Kidney (tissue), 14 donors: ENCODE results near the gene CHRM2. TPM values are rescaled to one million over a fixed set of nuclear protein-coding genes. Genes with fewer than 3 reads are reported as not detected.

Experiments
- DNase-seq, 5 donors: peaks; one replicate each; pipeline ENCODE4 v3.0.0-alpha.2; 2013 to 2020
- FAIRE-seq: peaks from 2 replicates; lab custom pipeline; 2012; peaks lifted over from hg19 to GRCh38; lab: Jason Lieb, UNC
- H3K27ac ChIP-seq, 2 donors: one replicate each; pipeline ENCODE4 v1.7.0; 2013; ENCODE audit warnings: low read depth in 2 of 2, low read length in 2 of 2, inconsistent platforms in 1 of 2
- H3K27me3 ChIP-seq: one replicate; pipeline ENCODE4 v1.7.1; 2013; ENCODE audit warnings: low read length, inconsistent platforms; ENCODE audit not compliant: control insufficient read depth, insufficient read depth
- H3K36me3 ChIP-seq, 3 donors: one replicate each; pipeline versions ENCODE4 v1.7.0 to v1.7.1; 2013; ENCODE audit warnings: low read length in 3 of 3, control low read depth in 1 of 3, inconsistent platforms in 1 of 3; ENCODE audit not compliant: insufficient read depth in 3 of 3, control insufficient read depth in 2 of 3
- H3K4me1 ChIP-seq, 3 donors: one replicate each; pipeline versions ENCODE4 v1.7.0 to v1.7.1; 2013; ENCODE audit warnings: low read length in 3 of 3, inconsistent platforms in 1 of 3, low read depth in 1 of 3; ENCODE audit not compliant: control insufficient read depth in 2 of 3, insufficient read depth in 2 of 3
- H3K4me3 ChIP-seq, 3 donors: one replicate each; pipeline versions ENCODE4 v1.7.0 to v1.8.1; 2013; ENCODE audit warnings: low read length in 3 of 3, control low read depth in 1 of 3, inconsistent platforms in 1 of 3
- H3K9ac ChIP-seq, 3 donors: one replicate each; pipeline versions ENCODE4 v1.7.0 to v1.7.1; 2013; ENCODE audit warnings: low read length in 3 of 3, control low read depth in 1 of 3, inconsistent platforms in 1 of 3
- H3K9me3 ChIP-seq, 3 donors: one replicate each; pipeline versions ENCODE4 v1.7.0 to v1.7.1; 2013; ENCODE audit warnings: low read length in 3 of 3, control low read depth in 1 of 3, inconsistent platforms in 1 of 3; ENCODE audit not compliant: control insufficient read depth in 2 of 3, insufficient read depth in 1 of 3
- intact Hi-C: fragments of 100-400 bp; cut with DNase I; formaldehyde crosslinking; loops from one replicate; pipeline ENCODE4 v1.11.1; 2022
- polyA plus RNA-seq: library from polyadenylated mRNA; stranded (reverse); fragments of 350-450 nt; fragmentation: Illumina TruSeq; extraction: RNeasy Lipid Tissue Mini Kit (QIAGEN cat#74804); gene quantifications from one replicate; pipeline ENCODE4 v1.2.3, GENCODE V29; 2014; ENCODE audit warnings: low read depth, low replicate concordance; ENCODE audit not compliant: insufficient read depth
- total RNA-seq: library from RNA; stranded (reverse); fragmentation: NEBNext Ultra II Directional; extraction: Animal tissue kit (Norgen Biotek cat#: 25700); gene quantifications from one replicate; pipeline ENCODE4 v1.2.1, GENCODE V29; 2021
- TF ChIP-seq, protein P1 (sequence below): IDR thresholded peaks from 3 replicates; pipeline ENCODE4 v1.5.1; 2012; ENCODE audit warnings: mild to moderate bottlenecking, moderate library complexity, borderline replicate concordance; ENCODE audit not compliant: insufficient read depth; ENCODE audit errors: extremely low read depth
- donor health status: control.
- donor health status: control.
- donor health status: control.
- donor health status: control.
- donor health status: control.
- donor health status: DM: yes; HTN: yes; CAD: no.
- donor health status: Normal renal cell carcinoma (clear cell type).

Gene CHRM2
- total and polyA plus RNA-seq, 2 donors from 2014 or later: not detected

DNA sequence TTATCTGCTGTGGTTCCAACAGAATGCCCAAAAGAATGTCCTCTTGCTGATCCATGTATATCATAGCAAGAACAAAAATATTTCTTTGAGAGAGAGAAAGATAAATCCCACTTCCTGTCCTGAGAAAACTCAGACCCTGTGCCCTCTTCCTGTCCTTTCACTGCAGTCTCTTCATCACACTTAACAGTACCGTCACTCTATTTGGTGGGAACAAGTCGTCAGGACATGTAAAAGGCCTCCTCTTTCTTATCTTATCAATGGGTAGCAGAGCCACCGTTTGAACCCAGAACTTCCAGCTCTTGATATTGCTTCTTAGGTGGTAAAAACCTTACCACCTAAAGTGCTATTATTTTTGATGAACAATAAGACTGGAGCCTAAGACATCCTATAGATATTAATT is 43.9 kb downstream of the CHRM2 start:
- H3K4me3 ChIP-seq: no peak overlapping the region
- H3K36me3 ChIP-seq: no peaks in the 10 kb centered on the region
- H3K27ac ChIP-seq: no peak overlapping the region
- no peak for DNase-seq
- H3K9ac ChIP-seq: no peak overlapping the region
- TF ChIP-seq, protein P1, sequence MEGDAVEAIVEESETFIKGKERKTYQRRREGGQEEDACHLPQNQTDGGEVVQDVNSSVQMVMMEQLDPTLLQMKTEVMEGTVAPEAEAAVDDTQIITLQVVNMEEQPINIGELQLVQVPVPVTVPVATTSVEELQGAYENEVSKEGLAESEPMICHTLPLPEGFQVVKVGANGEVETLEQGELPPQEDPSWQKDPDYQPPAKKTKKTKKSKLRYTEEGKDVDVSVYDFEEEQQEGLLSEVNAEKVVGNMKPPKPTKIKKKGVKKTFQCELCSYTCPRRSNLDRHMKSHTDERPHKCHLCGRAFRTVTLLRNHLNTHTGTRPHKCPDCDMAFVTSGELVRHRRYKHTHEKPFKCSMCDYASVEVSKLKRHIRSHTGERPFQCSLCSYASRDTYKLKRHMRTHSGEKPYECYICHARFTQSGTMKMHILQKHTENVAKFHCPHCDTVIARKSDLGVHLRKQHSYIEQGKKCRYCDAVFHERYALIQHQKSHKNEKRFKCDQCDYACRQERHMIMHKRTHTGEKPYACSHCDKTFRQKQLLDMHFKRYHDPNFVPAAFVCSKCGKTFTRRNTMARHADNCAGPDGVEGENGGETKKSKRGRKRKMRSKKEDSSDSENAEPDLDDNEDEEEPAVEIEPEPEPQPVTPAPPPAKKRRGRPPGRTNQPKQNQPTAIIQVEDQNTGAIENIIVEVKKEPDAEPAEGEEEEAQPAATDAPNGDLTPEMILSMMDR: no peak
- intact Hi-C loops: no loop called here
- no peaks in the 10 kb centered on the region for H3K4me1 ChIP-seq
- H3K27me3 ChIP-seq: no peaks in the 10 kb centered on the region
- H3K9me3 ChIP-seq: no peaks in the 10 kb centered on the region
- no peak for FAIRE-seq

DNA sequence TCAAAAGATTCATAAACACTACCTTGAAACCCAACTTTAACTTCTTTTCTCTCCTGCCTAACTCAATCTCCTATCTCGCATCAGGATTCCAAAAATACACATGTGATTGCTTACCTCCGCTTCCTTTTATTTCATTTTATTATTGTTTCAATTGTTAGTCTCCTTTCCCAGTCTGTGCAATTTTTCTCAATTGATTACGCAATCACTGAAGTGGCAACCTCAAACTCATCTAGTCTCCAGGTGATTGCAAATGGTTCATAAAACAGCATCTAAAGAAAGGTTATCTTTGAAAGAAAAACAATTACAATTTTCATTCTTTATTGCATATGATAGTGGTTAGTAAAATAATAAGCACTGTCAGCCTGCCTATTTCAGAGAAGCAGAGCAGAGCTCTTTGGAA is 45.6 kb downstream of the CHRM2 start:
- TF ChIP-seq, protein P1: no peak
- DNase-seq (no peak), FAIRE-seq (no peak)
- no peak overlapping the region for H3K4me3 ChIP-seq
- H3K36me3 ChIP-seq: no peaks in the 10 kb centered on the region
- intact Hi-C loops: no loop called here
- no peaks in the 10 kb centered on the region for H3K27me3 ChIP-seq
- no peaks in the 10 kb centered on the region for H3K4me1 ChIP-seq
- H3K9ac ChIP-seq: no peak overlapping the region
- H3K27ac ChIP-seq: no peak overlapping the region
- no peaks in the 10 kb centered on the region for H3K9me3 ChIP-seq

DNA sequence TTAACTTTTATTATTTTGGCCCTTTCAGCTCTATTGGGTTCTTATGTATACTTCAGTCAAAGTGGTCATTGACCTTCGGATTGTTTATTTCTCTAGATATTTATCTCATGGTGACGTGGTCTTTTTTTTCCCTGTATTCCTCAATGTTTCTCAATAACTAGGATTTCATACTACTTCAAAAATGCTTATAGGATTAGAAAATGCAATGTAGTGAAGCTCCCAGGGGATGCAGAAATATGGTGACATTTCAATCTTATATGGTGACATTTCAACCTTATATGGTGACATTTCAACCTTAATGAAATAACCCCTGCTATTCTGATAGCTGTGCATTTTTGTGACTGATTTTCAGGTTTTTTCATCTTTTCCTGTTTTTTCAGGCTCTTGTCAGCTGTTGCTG is 51.4 kb downstream of the CHRM2 start:
- Histone ChIP-seq H3K9ac (no peak overlapping the region), H3K4me1 (no peaks in the 10 kb centered on the region), H3K36me3 (no peaks in the 10 kb centered on the region), H3K4me3 (no peak overlapping the region), H3K9me3 (no peaks in the 10 kb centered on the region), H3K27ac (no peak overlapping the region), H3K27me3 (no peaks in the 10 kb centered on the region)
- intact Hi-C loops: no loop called here
- TF ChIP-seq, protein P1: no peak
- FAIRE-seq (no peak), DNase-seq (no peak)

DNA sequence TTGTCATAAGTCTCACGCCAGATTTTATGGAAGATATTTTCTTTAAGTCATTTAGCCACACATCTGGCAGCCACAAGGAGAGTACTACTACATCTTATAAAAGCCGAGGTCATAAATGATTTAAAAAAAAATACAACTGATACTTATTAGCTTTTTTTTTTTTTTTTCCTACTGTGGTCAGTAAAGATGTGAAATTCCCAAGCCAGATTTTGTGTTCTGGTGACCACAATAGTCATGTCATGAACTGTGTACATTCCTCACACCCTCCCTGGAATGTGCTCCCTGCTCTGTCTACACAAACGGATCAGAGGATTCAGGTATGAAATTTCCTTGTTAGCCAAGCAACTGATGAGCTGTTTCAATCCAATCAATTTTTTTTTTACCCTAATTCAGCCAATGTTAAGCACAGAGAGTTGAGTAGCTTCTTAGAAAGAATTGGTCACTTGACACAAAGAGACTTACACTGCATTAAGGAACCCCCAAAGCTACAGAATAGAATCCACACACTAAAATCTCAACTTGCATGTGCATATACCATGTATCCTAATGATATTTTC is 54.7 kb downstream of the CHRM2 start:
- Histone ChIP-seq H3K4me3 (no peak overlapping the region), H3K36me3 (no peaks in the 10 kb centered on the region), H3K9me3 (no peaks in the 10 kb centered on the region), H3K4me1 (no peaks in the 10 kb centered on the region), H3K9ac (no peak overlapping the region), H3K27me3 (no peaks in the 10 kb centered on the region), H3K27ac (no peak overlapping the region)
- TF ChIP-seq, protein P1: no peak
- DNase-seq (no peak), FAIRE-seq (no peak)
- intact Hi-C loops: no loop called here
